GM19395 (cell line): ENCODE results near the gene CELF4.

Source experiments
- ATAC-seq: cut with Tn5 transposase; IDR thresholded peaks from one replicate; pipeline ENCODE4 v1.9.1; 2021; ENCODE audit warnings: mild to moderate bottlenecking, moderate library complexity; ENCODE audit not compliant: unreplicated experiment

Gene CELF4

GRCh38 chr18:37529296-37529695 is 36.3 kb downstream of the CELF4 start:
- no peak for ATAC-seq

- ATAC-seq: no peak
Observed at GRCh38 chr18:37527395-37527794, 38.2 kb downstream of the CELF4 start.

DNA sequence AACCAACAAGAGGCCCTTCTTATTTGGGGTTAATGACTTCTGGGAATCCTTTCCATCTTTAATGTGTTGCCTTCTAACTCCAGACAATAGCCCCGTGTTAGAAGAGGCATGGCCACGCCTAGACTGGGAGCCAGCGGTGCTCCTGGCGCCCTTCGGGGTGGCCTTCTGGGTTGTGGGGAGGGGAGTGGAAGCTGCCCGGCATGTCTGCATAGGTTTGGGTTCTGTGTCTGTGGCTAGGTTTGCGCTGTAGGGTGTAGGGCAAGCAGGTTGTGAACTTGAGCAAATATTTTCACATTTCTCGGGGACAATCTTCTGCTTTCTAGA is 40.4 kb downstream of the CELF4 start:
- no peak for ATAC-seq

- no peak for ATAC-seq
Observed at GRCh38 chr18:37524498-37525261, 40.9 kb downstream of the CELF4 start.

DNA sequence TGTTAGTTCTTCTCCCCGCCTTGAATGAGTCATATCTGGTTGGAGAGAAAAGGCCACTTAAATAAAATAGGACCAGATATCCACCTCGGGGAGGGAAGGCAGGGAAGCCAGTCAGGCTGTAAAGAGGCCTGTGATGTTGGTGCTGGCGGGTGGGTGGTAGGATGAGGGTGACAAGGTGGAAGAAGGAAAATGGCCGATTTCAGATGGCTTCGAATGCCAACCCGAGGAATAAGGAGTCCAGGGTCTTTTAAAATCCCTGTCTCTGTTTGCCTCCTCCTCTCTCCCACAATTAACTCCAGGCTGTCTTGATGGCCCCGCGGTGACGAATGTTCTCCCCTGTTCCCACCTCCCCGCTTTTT is 41.5 kb downstream of the CELF4 start:
- no peak for ATAC-seq

GRCh38 chr18:37521510-37522465 is 43.8 kb downstream of the CELF4 start:
- ATAC-seq: no peak

GRCh38 chr18:37520508-37520907 is 45.1 kb downstream of the CELF4 start:
- ATAC-seq: no peak

- no peak for ATAC-seq
Observed at GRCh38 chr18:37519510-37520135, 46.0 kb downstream of the CELF4 start.

DNA sequence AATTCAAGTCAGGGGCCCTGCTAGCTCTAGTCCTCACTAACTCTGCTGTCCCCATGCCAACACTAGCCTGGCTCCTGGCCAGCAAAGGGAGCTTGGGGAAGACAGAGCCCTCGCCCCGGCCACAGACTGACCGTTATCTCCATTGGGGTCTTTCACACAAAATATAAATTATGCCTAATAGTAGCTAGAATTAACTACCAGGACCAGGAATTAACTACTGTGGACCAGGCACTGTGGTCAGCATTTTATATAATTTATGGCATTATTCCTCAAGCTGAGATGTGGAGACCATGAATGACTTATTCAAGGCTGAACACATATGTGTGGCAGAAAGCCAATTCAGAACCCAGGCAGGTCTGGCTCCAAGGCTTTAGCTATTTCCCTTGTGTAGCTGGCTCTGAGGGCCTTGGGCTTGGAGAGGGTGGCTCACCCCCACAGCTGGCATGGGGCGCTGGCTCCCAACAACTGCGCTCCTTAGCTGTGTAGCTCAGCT is 49.2 kb downstream of the CELF4 start:
- ATAC-seq: no peak

- ATAC-seq: no peak
Observed at GRCh38 chr18:37514953-37515352, 50.6 kb downstream of the CELF4 start.

- no peak for ATAC-seq
Observed at GRCh38 chr18:37512400-37512799, 53.2 kb downstream of the CELF4 start.

DNA sequence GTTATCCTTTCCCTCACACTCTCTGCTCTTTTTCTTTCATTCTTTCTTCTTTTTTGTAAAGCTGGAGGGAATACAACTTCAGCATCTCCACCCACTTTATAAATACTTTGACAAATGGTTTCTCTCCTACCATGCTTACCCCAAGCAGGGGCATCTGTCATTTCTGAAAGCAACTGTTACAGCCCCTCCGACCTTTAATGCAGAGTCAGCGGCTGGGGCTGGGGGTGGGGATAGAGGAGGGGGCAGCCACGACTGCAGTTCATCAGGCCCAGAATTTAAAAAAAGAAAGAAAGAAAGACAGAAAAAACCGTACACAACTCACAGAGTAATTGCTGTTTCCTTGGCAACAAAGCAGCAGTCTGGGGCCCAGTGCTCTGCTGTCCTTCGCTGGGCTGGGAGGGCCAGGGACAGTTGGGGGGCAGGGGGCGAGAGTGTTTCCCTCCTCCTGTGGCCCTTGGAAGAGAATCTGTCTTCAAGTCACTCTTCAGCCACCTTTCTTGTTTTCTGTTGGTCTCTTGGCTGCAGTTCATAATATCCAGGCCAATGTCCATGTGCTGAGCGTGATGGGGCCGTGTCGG is 53.8 kb downstream of the CELF4 start:
- no peak for ATAC-seq

GRCh38 chr18:37509600-37509999 is 56.0 kb downstream of the CELF4 start:
- ATAC-seq: no peak

DNA sequence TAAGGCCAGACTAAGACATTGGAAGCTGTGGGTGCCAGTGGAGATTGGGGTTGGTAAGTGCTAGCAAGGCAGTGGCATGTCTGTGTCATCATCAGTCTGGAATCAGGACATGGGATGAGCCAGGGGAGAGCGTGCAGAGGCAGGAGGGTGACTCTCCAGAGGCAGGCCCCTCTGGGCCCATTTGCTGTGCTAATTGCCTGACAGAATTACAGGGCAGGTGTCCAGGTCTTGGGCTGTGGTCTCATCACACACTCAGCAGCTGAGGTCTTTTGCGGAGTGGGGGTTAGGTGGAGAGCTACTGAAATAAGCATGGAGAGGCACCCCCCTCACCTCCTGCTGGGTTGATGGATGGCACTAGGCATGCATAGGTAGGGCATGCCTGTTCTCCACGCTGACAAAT is 57.4 kb downstream of the CELF4 start:
- ATAC-seq: no peak

GRCh38 chr18:37507239-37507638 is 58.4 kb downstream of the CELF4 start:
- no peak for ATAC-seq

- no peak for ATAC-seq
Observed at GRCh38 chr18:37506001-37506400, 59.6 kb downstream of the CELF4 start.

- ATAC-seq: no peak
Observed at GRCh38 chr18:37505321-37505720, 60.3 kb downstream of the CELF4 start.

GRCh38 chr18:37502601-37503000 is 63.0 kb downstream of the CELF4 start:
- ATAC-seq: no peak

DNA sequence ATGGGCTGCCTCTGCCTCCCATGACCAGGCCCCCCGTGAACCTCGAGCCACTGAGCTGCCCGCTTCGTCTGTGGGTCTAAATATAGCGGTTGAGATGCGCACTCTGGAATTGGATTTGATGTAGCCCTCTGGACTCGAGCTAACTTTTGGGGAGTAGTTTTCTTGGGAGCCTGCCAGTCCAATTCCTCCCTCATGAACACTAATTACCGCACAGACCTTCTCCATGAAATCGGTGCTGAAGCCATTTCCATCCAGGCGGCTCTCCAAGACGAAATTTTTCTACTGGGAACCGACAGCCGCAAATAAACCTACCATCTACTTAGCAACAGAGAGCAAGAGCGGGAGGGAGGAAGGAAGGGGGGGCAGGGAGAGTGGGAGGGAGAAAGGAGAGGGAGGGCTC is 63.6 kb downstream of the CELF4 start:
- no peak for ATAC-seq

DNA sequence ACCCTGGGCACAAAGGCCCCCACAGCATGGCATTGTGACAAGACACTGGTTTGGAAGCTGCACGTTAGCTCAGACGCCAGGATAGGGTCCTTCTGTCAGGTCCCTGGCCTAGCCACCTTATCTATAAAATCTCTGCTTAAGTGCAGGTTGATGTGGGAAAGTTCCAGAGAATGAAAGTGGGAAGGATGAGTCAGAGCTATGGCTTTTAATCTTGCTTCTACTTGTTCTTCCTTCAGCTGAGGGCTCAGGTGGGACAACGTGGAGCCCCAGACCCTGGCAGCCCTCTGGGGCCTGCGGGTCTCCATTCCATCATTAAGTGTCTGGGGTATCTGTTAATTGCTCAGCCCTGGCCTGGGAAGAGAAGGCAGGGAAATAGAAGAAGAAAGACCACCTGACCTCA is 64.5 kb downstream of the CELF4 start:
- no peak for ATAC-seq

DNA sequence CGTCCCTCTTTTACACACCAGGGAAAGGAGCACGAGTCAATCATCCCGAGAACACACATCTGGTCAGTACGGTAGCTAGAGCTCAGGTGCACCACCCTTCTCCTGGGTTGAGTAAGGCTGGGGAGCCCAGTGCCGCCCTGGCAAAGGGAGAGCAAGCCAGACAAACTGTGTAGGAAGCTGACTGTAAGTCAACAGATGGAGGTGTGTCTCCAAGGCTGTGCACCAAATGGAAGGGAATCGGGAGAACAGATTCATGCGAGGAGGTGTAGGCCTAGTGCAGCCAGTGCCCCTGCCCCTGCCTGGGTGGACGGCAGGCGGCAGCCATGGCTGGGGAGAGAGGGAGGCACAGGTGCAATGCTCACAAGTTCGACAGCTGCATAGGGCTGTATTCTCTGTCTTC is 65.7 kb downstream of the CELF4 start:
- ATAC-seq: no peak
